Renal cortical epithelial cell (primary cell): ENCODE results near the gene APOOL. TPM values are rescaled to one million over a fixed set of nuclear protein-coding genes. Genes with fewer than 3 reads are reported as not detected.
"Not testable (repeated sequence)": the region's sequence is repeated elsewhere in the genome, so short reads cannot be mapped to it uniquely, and the experiment has no call there.

Experiments
- DNase-seq: peaks from one replicate; pipeline ENCODE4 v3.0.0-alpha.2; 2011; ENCODE audit warnings: low read depth
- total RNA-seq: library from RNA; depleted of rRNA; stranded (reverse); fragments of >200 nt; gene quantifications from 2 replicates; pipeline ENCODE4 v1.2.3, GENCODE V29; 2014

APOOL gene
- total RNA-seq = 11.5 and 12.1 TPM in 2 replicates

GRCh38 chrX:85003655-85004244 lies at the start of gene APOOL:
Gene APOOL, plus strand, starts transcription at chrX:85003877. Its CDS starts 36 bp downstream, at chrX:85003913.
- peak; percentile 85 for DNase-seq

- DNase-seq = no peak
These were observed 47.4 kb upstream of the APOOL start for GRCh38 chrX:84956304-84956703.

DNA sequence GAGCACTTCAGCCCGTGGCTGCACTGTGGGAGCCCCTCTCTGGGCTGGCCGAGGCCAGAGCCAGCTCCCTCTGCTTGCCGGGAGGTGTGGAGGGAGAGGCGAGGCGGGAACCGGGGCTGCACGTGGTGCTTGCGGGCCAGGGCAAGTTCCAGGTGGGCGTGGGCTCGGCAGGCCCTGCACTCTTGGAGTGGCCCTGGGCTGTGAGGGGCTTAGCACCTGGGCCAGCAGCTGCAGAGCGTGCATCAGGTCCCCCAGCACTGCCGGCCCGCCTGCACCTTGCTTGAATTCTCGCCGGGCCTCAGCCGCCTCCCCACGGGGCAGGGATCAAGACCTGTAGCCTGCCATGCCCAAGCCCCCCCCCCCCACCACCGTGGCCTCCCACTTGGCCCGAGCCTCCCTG lies 28.9 kb upstream of the APOOL start:
- DNase-seq = no peak

DNA sequence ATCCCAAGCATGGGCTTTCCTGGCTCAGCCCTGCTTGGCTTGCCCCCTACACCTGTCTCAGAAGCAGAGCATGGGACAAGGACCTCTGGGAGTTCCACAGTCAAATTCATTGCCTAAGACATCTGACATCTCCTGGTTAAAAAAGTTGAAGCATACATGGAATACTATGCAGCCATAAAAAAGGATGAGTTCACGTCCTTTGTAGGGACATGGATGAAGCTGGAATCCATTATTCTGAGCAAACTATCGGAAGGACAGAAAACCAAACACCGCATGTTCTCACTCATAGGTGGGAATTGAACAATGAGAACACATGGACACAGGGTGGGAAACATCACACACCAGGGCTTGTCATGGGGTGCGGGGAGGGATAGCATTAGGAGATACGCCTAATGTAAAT lies 11.9 kb upstream of the APOOL start:
- not testable (repeated sequence) for DNase-seq

DNA sequence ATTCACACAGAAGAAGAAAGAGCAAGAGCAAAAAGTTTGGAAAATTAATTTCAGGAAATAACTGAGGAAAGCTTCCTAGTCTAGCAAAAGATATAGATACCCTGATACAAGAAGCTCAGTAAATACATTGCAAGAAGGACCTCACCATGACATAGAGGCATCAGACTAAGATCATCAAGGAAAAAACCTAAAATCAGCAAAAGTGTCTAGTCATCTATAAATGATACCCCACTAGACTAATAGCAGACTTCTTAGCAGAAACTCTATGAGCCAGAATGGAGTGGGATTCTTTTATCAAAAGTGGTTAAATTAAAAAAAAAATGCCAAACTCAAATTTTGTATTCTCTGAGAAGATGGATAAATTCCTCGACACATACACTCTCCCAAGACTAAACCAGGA lies 10.5 kb upstream of the APOOL start:
- DNase-seq = no peak

GRCh38 chrX:85001344-85001743 lies 2.3 kb upstream of the APOOL start:
- no peak for DNase-seq

DNA sequence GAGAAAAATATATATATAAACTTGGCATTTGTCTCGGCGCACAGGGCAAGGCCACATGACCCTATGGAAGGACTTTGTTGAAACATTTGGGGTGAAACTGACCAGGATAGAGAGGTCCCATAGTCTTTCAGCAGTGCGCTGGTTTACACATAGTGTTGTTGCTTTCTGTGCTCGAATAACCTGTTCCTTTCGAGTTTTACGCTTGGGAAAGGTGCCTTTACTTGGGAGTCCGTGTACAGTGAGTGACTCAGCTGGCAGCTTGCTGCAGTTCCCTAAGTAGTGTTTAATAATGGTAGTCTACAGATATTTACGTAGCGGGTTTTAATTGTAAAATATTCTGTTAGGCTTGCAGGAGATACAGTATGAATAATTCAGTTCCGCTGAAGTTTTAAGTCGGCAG lies 578 bp downstream of the APOOL start:
- peak; percentile 35 for DNase-seq

DNA sequence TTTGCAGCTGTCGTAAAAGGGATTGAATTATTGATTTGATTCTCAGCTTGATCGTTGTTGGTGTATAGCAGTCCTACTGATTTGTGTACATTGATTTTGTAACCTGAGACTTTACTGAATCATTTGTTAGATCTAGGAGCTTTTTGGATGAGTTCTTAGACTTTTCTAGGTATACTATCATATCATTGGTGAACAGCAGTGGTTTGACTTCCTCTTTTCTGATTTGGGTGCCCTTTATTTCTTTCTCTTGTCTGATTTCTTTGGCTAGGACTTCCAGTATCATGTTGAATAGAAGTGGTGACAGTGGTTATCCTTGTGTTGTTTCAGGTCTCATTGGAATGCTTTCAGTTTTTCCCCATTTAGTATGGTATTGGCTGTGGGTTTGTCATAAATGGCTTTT lies 8.4 kb downstream of the APOOL start:
- DNase-seq = no peak

GRCh38 chrX:85015351-85015750 lies 11.7 kb downstream of the APOOL start:
- not testable (repeated sequence) for DNase-seq

- DNase-seq = peak; percentile 2
These were observed 14.0 kb downstream of the APOOL start for GRCh38 chrX:85017721-85018120.

DNA sequence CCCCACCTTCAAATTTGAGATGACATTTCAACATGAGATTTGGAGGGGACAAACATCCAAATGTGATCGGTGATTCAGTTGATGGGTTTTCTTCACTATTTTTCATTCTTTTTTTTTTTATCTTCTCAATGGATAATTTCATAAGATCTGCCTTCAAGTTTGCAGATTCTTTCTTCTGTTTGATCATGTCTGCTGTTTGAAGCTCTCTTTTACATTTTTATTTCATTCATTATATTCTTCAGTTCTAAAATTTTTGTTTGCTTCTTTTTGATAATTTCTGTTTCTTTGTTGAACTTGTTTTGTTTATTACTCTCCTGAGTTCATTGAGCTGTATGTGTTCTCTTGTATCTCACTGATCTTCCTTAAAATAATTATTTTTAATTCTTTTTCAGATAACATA lies 14.8 kb downstream of the APOOL start:
- no peak for DNase-seq

- DNase-seq = no peak
These were observed 16.5 kb downstream of the APOOL start for GRCh38 chrX:85020216-85020615.

- DNase-seq = peak; percentile 79
These were observed 20.4 kb downstream of the APOOL start for GRCh38 chrX:85024044-85024443.

GRCh38 chrX:85024562-85024961 lies 20.9 kb downstream of the APOOL start:
- DNase-seq = no peak

DNA sequence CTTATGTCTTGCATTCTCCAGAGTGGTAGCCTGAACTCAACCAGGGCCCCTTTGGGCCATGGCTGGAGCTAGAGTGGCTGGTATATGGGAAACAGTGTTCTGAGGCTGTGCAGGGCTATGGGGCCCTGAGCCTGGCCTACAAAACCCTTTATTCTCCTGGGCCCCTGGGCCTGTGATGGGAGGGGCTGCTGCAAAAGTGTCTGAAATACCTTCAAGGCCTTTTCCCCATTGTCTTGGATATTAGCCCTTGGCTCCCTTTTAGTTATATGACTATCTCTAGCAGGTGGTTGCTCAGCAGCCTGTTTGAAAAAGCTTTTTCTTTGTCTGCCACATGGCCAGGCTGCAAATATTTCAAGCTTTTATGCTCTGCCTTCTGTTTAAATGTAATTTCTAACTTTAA lies 22.5 kb downstream of the APOOL start:
- DNase-seq = no peak

GRCh38 chrX:85029043-85029442 lies 25.4 kb downstream of the APOOL start:
- no peak for DNase-seq

DNA sequence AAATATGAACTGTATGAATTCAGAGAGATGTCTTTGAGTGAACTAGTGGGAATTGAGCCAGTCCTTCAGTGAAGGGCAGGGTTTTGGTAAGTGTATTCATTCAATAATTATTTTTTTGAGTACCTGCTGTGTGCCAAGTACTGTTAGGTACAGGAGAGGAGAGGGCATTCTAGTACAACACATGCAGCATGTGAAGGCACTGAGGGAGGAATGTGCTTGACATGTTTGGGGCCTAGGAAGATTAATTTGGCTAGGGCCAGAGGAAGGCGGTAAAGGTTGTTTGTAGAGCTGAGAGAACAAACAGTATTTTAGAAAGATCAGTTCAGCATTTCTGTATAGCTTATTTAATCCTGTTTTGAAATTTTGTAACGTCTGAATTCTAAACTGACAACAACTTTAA lies 27.8 kb downstream of the APOOL start:
- DNase-seq = no peak

- no peak for DNase-seq
These were observed 33.4 kb downstream of the APOOL start for GRCh38 chrX:85037114-85037513.

- no peak for DNase-seq
These were observed 48.0 kb downstream of the APOOL start for GRCh38 chrX:85051627-85052026.

DNA sequence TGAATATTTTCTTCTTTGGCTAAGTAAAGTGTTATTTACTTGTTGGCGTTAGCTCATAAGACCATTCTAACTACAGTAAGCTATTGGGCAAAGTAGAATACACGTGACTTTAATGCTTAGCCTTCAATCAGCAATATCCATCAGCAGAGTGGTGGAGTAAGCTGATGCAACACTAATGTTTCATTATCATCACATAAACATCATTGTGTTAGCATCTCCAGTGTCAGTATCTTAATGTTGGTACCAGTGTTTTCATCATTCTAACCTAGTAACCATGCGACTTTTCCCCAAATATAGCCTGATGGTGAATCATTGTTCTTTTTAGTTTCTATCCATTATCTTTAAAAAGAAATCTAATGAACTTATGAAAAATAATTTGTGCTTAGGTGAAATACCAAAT lies 48.5 kb downstream of the APOOL start:
- peak; percentile 4 for DNase-seq

- DNase-seq = peak; percentile 69
These were observed 49.1 kb downstream of the APOOL start for GRCh38 chrX:85052636-85053343.

DNA sequence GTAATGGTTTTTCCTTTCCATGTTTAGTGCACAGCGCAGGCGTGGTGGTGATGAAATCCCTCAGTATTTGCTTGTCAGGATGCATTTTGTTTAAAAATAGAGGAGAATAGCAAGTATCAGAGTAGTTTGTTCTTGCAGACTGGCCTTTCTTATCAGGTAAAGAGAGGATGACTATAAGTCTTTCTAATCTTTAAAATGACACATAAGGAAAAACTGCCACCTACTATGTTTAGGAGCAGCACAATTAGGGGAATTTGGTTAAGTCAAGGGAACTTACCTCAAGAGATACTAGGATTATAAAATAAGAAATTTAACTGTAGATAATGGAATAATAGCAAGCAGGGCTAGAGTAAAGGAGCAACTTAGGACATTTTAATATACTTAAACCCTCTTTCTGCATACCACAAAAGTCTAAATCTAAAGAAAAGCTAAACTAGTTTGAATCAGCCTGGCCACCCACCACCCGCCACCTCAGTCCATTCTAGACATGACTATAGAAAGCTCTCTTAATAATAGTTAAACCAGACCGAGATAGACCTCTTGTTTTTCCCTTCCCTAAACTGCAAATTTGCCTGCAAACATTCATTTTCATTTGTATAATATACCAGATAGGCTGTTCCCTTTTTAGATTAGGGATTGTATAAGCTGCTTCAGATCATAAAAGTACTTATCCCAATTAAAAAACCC lies 62.0 kb downstream of the APOOL start:
- DNase-seq = no peak

GRCh38 chrX:85077247-85077646 lies 73.6 kb downstream of the APOOL start:
- DNase-seq = not testable (repeated sequence)
